ENCODE data around the gene HOXA9.
A peak's percentile ranks its signal among the peaks of the same experiment; 100 is the strongest.

The HOXA9 gene

GRCh38 chr7:27151931-27152815 lies 13.2 kb downstream of the HOXA9 start, which contains the start of gene HOXA3:
Gene HOXA3, minus strand, starts transcription at chr7:27152583. Its CDS starts 41,943 bp downstream, at chr7:27110640.
- DNase-seq: peak; percentile 51

- DNase-seq: no peak
These were observed 13.9 kb downstream of the HOXA9 start for GRCh38 chr7:27151341-27151930.

GRCh38 chr7:27150568-27151340 lies 14.6 kb downstream of the HOXA9 start:
- DNase-seq: peak; percentile 69

- DNase-seq: no peak
These were observed 15.3 kb downstream of the HOXA9 start for GRCh38 chr7:27149842-27150567.

GRCh38 chr7:27148756-27149641 lies 16.3 kb downstream of the HOXA9 start:
- no peak for DNase-seq

- no peak for DNase-seq
These were observed 17.1 kb downstream of the HOXA9 start for GRCh38 chr7:27148031-27148755.

GRCh38 chr7:27147199-27148030 lies 17.9 kb downstream of the HOXA9 start, which contains the start of gene HOXA6:
Gene HOXA6, minus strand, starts transcription at chr7:27147774. Its CDS starts 25 bp downstream, at chr7:27147749.
- no peak for DNase-seq

GRCh38 chr7:27146491-27147198 lies 18.7 kb downstream of the HOXA9 start:
- no peak for DNase-seq

- no peak for DNase-seq
These were observed 19.4 kb downstream of the HOXA9 start for GRCh38 chr7:27145914-27146412.

GRCh38 chr7:27145165-27145913 lies 20.0 kb downstream of the HOXA9 start:
- DNase-seq: no peak

GRCh38 chr7:27144781-27145164 lies 20.6 kb downstream of the HOXA9 start:
- no peak for DNase-seq

GRCh38 chr7:27143950-27144780 lies 21.2 kb downstream of the HOXA9 start:
- no peak for DNase-seq

- no peak for DNase-seq
These were observed 22.1 kb downstream of the HOXA9 start, which contains the start of gene HOXA5 for GRCh38 chr7:27143023-27143949. Gene HOXA5, minus strand, starts transcription at chr7:27143681. Its CDS starts 74 bp downstream, at chr7:27143607.

GRCh38 chr7:27142580-27143022 lies 22.7 kb downstream of the HOXA9 start:
- DNase-seq: no peak

GRCh38 chr7:27141923-27142579 lies 23.3 kb downstream of the HOXA9 start:
- DNase-seq: no peak
